Stimulated activated naive CD8-positive, alpha-beta T cell treated with anti-CD3 and anti-CD28 coated beads, Interleukin-15, Interleukin-2, amounts not matched to agents 100 U/mL and 50 U/mL, for 24 hours (primary cell): ENCODE data around the gene RRP1.
A peak's percentile ranks its signal among the peaks of the same experiment; 100 is the strongest.

Experiments
- ATAC-seq: fragments of 150-1000 bp; cut with Tn5 transposase; one replicate; pipeline ENCODE4 v1.10.0; 2021
- DNase-seq: peaks from one replicate; pipeline ENCODE4 v3.0.0; 2021

Gene RRP1

DNA sequence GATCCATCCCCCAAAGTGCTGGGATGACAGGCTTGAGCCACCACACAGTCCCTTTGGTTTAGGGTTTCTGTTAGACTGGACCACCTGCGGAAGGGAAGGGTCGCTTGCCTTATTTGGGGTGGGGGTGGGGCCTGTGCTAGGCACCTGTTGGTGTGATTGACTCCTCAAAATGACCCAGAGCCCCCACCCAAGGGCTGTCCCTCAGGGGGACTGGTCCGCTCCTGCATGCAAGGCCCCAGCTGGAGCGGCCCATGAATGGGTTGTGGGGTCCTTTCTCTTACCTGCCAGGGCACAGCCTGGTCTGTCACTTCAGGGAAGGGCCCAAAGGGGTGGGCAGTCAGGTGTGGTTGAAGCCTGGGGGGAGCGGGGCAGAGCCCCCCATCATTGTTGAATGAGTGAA, 11.4 kb upstream of the RRP1 start:
- DNase-seq (no peak), ATAC-seq (no peak)

DNA sequence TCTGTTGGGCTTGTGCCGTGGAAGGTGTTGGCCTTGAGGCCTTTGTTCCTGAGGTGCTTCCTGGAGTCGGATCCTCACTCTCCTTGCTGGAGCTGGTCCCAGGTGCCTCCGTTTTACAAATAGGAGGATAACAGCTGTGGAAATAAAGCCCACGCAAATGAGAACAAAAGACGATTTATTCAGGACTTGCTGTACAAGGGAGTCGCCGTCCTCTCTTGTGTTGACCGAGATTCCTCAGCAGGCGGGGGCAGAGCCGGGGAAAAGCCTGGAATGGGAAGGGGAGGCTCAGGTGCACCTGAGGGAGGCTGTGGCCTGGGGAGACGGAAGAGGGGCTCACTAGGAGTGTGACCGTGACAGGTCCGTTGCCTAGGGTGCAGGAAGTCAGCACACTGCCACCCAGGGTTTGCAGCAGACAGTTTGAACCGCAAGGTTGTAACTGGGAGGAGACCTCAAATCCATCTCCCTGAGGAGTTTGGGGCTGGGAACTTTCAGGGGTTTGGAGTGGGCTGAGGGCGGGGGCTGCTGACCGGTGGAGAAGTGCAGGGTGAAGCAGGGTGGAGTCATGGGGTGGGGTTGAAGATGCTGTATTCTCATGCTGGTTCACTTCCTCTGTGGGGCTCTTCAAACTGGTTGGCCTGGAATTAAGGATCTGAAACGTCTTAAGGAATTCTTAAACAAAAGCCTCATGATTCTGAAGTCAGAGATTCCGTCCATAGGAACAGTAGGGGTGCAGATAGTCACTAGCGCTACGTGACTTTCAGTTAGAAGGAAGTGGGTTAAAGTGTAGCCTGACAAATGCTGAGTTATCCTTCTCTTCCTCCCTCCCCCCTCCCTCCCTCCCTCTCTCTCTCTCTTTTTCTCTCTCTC, 10.7 kb upstream of the RRP1 start:
- no peak for DNase-seq

DNA sequence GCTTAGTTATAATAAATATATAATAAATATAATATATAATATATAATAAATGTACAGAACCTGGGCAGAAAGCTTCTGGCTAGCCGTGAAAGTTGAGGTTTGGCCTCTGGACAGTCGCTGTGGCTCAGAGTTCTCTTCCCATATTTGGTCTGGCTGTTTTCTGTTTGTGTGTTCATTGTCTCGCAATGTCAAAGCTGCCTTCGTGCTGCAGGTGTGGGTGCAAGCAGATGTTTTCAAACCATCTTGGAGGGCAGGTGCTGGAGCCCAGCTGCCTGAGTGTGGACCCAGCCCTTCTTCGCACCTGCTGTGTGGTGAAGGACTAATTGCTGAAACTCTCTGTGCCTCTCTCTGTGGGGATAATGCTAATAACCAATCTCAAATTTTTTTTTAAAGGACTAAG, 9.7 kb upstream of the RRP1 start:
- ATAC-seq = no peak
- DNase-seq = no peak

More for the DNA sequence above, 10.7 kb upstream of the RRP1 start:
- ATAC-seq = no peak

DNA sequence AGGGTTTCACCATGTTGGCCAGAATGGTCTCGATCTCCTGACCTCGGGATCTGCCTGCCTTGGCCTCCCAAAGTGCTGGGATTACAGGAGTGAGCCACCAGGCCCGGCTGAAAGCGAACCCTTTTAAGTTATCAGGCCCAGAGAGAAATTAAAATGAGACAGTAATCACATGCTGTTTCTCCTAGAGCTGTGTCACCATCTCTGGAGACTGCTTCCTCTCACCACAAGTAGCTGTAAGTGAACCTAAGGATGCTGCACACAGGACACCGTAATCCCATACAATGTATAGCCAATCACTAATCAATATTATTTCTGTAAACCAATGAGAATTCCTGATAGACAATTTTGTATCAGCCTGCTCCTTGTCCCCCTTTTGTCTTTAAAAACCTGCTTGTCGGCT, 7.5 kb upstream of the RRP1 start:
- no peak for DNase-seq
- no peak for ATAC-seq

DNA sequence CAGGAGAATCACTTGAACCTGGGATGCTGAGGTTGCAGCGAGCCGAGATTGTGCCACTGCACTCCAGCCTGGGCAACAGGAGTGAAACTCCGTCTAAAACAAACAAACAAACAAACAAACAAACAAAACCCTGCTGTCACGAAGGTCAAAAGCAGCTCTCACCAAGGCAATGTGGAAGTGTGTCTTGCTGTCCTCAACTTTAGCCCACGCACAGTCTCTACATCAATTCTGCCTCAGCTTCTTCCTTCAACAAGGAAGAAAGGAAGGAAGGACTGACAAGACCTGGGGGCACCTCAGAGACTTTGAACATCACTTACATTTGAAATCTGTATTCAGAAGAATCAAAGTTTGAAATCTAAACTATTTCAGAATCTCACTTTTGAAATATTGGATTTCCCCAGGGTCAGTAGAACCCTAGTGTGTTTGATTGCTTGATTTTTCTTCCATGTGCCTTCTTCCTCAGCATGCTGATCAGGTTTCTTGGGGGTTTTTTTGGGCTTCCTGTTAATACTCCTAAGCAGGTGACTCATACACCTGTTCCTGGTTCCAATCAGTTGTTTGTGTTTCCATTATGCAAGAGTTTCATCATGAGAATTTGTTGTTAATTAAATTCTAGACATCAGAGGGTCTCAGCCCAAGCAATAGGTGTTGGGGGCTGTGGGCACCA, 6.8 kb upstream of the RRP1 start:
- ATAC-seq = peak; percentile 48
- DNase-seq = no peak

DNA sequence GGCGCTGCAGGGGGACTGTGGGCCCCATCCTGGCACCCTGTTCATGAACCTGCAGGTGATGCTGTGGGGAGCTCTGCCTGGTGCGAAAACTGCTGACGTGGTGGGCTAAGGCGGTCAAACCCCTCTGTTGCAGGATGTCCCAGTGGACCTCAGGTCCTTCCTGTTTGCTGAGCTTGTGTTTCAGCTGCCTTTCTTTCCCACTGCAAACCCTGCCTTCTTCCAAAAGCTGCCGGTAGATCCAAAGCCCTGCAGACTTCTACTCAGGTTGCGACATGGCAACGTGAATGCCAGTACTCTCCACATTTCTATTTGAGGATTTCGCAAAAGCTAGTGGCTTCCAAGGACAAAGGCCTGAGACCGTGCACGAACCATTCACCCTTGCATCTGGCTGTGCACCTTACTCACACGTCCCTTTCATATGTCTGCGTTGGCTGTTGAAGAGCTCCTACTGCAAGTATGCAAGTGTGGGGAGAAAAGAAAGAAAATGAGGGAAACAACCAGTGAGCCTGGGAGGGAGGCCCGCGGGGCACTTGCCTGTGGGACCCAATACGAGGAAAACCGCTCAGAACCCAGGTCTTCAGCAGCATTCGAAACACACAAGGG, 6.2 kb upstream of the RRP1 start:
- ATAC-seq = no peak
- DNase-seq = no peak

DNA sequence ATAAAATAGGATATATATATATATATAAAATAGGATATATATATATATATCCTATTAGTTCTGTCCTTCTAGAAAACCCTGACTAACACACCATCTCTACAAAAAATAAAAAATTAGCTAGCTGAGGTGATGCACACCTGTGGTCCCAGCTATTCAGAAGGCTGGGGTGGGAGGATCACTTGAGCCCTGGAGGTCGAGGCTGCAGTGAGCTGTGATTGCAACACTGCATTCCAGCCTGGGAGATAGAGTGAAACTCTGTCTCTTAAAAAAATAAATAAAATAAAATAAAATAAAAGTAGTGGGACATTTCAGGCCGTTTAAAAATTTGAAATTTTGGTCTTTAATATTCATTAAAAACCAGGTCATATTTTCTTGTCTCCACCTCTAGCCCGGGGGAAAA, 4.2 kb upstream of the RRP1 start:
- ATAC-seq = no peak
- no peak for DNase-seq

DNA sequence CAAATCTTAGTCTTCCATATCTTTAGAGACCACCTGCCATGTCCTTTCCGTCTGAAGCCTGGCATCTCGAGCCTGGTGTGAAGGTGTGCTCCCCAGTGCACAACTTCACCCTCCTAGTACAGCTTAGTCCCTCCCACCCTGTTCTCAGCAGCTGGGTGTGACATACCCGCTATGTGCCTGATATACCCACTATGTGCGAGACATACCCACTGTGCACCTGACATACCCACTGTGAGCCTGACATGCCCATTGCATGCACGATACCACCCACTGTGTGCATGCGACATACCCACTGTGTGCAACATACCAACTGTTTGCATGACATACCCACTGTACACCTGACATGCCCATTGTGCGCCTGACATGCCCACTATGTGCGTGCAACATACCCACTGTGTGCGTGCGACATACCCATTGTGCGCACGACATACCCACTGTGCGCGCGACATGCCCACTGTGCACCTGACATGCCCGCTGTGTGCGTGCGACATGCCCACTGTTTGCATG, 3.0 kb upstream of the RRP1 start:
- no peak for DNase-seq
- no peak for ATAC-seq

DNA sequence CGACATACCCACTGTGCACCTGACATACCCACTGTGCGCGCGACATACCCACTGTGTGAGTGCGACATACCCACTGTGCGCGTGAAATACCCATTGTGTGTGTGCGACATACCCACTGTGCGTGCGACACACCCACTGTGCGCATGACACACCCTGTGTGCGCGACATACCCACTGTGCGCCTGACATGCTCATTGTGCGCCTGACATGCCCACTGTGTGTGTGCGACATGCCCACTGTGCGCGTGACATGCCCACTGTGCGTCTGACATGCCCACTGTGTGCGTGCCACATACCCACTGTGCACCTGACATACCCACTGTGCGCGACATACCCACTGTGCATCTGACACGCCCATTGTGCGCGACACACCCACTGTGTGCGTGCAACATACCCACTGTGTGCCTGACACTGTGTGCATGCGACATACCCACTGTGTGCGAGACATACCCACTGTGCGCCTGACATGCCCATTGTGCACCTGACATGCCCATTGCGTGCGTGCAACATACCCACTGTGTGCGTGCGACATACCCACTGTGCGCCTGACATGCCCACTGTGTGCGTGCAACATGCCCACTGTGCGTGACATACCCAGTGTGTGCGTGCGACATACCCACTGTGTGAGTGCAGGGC, 2.5 kb upstream of the RRP1 start:
- no peak for ATAC-seq
- DNase-seq = no peak

DNA sequence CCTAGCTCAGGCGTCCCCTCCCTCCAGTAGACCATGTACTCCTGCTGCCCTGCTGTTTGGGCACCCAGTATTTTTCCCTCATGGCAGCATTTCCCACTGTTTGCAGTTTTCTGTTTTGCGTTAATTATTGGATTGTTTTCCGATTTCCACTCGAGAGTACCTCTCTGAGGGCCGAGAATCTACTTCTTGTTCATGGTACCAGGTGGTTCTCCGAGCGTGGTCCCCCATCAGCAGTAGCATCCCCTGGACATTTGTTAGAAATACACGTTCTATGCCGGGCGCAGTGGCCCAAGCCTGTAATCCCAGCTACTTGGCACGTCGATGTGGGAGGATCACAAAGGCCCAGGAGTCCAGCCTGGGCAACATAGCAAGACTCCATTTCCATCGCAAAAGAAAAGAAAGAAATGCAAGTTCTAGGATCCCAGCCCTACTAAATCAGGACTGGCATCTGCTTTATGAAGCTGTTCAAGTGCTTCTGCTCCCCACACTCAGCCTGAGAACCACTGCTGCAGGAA, 690 bp downstream of the RRP1 start:
- DNase-seq (no peak), ATAC-seq (no peak)

DNA sequence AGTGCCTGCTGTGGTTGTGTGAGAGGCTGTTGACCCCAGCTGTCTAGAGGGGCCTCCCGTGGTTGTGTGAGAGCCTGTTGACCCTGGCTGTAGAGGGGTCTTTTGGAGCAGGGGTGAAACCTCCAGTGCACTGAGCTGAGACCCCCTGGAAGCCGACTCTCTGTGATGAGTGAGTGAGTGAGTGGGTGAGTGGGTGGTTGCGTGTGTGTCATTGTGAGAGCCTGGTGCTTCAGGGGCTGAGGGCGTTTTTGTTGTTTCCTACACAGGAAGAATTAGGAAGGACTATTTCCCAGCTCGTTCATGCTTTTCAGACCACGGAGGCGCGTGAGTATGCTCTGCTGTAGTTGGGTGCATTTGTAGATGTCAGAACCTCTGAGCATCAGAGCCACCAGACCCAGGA, 3.0 kb downstream of the RRP1 start:
- ATAC-seq (no peak), DNase-seq (no peak)

DNA sequence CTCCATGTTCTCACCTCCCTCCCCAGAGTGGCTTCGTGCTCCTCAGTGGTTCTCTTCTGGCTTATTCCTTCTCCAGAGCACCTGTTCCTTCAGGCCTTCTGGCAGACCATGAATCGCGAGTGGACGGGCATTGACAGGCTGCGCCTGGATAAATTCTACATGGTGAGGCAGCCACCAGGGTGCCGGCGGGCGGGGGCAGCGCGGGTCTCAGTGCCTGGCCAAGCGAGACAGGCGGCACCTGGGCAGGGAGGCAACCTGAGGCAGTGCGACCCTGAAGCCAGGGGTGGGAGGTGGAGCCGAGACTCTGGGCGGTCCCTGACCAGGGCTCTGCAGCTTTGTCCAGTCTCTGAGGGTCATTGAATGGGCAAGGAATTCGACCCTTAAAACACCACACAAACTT, 3.9 kb downstream of the RRP1 start:
- ATAC-seq = no peak
- no peak for DNase-seq

DNA sequence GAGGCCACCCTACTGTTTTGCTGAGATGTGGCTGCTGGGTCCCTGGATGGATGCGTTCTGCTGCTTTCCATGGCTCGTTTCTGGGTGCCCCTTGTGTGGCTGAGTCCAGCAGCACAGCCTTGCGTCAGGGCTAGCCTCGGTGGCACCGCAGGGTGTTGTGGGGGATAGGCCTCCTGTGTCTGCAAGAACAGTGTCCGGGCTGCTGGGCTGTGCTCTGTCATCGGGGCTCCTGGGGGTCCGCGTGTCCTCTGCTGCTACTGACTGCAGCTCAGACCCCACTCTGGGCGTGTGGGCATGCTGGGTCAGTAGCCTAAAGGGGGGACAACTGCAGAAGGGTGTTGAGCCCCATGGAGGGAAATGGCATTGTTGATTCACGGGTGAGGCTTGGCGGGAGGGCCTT, 4.9 kb downstream of the RRP1 start:
- no peak for DNase-seq
- no peak for ATAC-seq

DNA sequence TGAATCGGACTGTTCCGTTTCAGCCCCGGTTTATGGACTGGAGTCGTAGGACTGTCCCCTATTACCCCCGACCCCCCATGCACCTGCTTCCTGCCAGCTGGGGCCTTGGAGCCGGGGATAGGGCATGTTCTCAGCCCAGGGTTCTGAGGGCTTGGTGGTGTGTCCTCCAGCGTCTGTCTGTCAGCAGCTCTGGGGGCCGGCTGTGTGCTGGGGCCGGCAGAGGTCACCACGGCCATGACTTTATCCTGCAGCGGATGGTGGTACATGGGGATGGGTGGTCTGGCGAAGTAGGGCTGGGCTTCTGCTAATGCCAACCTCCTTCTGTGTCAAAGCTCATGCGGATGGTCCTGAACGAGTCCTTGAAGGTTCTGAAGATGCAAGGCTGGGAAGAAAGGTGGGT, 5.5 kb downstream of the RRP1 start:
- ATAC-seq (no peak), DNase-seq (no peak)

DNA sequence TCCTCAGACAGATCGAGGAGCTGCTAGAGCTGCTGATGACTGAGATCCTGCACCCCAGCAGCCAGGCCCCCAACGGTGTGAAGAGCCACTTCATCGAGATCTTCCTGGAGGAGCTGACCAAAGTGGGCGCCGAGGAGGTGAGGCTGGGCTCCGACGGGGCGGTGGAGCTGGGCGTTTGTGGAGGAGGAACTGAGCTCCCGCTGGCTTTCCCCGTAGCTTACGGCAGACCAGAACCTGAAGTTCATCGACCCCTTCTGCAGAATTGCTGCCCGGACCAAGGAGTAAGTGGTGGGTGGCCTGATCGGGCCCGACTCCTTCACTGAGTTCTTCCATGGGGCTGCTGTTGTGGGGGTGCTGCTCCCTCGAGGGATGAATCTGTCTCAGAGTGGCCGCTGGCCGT, 8.0 kb downstream of the RRP1 start:
- no peak for ATAC-seq

DNA sequence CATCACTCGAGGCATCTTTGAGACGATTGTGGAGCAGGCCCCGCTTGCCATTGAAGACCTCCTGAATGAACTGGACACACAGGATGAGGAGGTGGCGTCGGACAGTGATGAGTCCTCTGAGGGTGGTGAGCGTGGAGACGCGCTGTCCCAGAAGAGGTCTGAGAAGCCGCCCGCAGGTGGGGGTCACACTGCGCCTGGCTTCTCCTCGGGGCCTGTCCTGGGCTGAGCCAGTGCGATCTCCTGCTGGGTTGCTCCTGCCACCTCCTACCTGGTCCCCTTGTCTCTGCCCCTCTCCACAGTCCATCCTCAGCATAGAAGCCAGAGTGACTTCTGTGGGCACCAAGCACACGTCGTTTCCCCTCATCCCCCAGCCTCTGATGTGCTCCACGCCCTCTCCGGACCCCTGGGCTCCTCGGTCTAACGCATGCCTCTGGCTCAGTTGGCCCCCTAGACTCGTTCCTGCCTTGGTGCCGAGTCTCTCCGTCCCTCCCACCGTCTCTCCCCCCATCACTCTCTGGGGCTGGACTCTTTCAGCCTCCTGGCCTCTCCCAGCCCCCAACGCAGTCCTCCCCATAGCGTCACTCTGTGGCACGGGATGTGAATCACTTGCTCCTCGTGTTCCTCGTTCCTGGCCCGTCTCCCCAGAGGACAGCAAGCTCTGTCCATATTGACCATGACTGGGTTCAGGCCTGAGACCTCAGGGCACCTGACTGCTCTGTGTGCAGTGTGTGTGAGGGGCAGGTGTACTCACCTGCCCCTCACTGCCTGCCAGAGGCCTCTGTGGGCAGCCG, 8.7 kb downstream of the RRP1 start:
- no peak for DNase-seq
- no peak for ATAC-seq

More for the DNA sequence above, 8.0 kb downstream of the RRP1 start:
- DNase-seq = no peak

DNA sequence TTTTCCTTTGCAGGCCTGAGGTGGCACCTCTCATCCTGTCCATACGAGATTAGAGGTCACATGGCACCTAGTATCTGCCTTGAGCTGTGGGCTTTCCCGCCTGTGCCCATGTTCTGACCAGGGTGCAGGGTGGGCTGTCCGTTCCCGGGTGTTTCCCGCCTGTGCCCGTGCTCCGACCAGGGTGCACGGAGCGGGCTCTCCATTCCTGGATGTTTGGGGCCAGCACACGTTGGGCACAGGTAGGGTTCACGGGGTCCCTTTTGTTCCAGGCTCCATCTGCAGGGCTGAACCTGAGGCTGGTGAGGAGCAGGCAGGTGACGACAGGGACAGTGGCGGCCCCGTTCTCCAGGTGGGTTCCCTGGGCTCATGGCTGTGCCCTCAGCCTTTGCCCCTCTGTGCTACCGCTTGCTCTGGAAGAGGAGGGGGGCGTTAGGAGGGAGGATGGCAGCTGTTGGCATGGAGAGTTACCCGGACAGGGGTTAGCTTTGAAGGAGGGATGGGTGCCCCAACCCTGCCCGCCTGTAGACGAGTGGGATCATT, 10.0 kb downstream of the RRP1 start:
- DNase-seq = no peak
- ATAC-seq = no peak

DNA sequence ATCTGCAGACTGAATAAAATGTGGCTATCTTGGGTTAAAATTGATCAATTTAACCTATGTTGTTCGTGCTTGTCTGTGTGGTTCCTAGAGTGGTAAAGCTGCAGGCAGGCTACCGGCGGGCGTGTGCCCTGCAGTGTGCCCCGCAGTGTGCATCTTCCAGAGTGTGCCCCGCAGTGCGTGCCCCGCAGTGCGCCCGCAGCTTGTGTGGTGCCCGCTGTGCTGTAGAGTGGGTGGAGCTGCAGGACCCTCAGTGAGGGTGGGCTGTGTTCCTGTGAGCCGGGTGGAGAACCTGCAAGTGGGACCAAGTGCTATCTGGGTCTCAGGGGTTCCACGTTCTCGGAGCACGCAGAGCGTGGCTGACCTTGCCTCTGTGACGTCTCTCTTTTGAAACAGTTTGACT, 10.7 kb downstream of the RRP1 start:
- ATAC-seq = no peak
- no peak for DNase-seq

DNA sequence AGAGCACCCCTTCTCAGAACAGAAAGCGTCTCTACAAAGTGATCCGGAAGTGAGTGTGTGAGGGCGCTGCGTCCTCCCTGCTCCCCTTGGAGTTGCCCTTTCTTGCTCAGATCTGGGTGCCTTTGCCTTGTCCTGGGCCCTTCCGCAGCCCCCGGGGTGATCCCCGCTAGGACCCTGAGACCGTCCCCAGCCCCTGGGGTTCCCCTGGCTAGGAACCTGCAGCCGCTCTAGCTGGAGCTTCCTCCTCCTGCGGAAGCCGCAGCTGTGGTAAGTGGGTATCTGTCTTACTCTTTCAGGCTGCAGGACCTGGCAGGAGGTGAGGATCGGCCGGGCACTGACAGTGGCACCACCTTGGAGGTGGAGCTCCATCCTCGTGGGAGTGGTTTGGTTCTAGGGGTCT, 11.2 kb downstream of the RRP1 start:
- no peak for ATAC-seq
- no peak for DNase-seq

DNA sequence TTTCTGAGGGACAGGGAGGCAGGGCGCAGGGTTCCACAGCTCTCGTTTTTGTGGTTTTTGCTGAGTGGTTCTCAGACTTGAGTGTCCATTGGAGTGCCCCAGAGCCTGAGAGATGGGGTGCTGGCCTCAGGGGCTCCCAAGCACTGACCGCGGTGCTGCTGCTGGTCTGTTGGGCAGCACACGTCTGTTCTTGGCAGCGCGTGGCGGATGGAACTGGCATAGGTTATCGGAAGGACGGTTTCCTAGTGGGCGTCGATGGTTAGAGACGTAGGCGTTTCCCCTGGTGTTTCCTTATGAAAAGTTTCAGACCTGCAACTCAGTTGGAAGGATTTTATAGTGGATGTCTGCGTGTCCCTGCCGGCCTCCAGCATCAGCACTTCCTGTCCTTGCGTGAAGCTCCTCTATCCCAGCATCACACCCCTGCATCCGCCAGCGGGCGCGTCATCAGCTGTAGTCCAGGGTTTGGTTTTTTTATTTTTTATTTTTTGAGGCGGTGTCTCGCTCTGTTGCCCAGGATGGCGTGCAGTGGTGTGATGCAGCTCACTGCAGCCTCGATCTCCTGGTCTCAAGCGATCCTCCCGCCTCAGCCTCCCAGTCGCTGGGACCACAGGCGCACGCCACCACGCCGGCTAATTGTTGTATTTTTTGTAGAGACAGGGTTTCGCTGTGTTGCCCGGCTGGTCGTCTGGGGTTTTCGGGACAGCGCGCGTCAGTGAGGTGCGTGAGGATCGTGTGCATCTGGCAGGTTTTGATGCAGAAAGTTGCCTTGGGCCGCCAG, 11.8 kb downstream of the RRP1 start:
- DNase-seq (no peak), ATAC-seq (no peak)
